ENCODE data around the gene LTBP1.
"Not testable (repeated sequence)": the region's sequence is repeated elsewhere in the genome, so short reads cannot be mapped to it uniquely, and the experiment has no call there.

LTBP1 gene

GRCh38 chr2:33363325-33364298, 416.9 kb downstream of the LTBP1 start:
- Histone ChIP-seq H3K56ac (ENCODE audit: low read length) (no peak overlapping the region), H2BK5ac (ENCODE audit: low read length) (no peak overlapping the region), H4K8ac (ENCODE audit: low read depth, low read length) (no peak overlapping the region), H3K4ac (ENCODE audit: low read depth, low read length) (no peak overlapping the region), H3K79me2 (ENCODE audit: control insufficient read depth, insufficient read depth, low read length) (no peaks in the 10 kb centered on the region), H3K79me1 (ENCODE audit: low read length) (no peaks in the 10 kb centered on the region), H3K23ac (ENCODE audit: low read length) (no peak overlapping the region), H3K18ac (ENCODE audit: low read length) (no peak overlapping the region), H2BK15ac (replicated peaks; ENCODE audit: low read depth) (no peak overlapping the region), H3K27ac (ENCODE audit: low read depth, low read length) (no peak overlapping the region), H4K5ac (ENCODE audit: low read length) (no peak overlapping the region), H3K27me3 (ENCODE audit: insufficient read depth, low read length, poor library complexity) (no peaks in the 10 kb centered on the region), H3K9ac (ENCODE audit: low read length) (no peak overlapping the region), H2AK5ac (ENCODE audit: low read length) (no peak overlapping the region), H3K4me2 (ENCODE audit: low read length) (no peak overlapping the region), H3K4me3 (ENCODE audit: low read length) (no peak overlapping the region), H3K36me3 (ENCODE audit: control insufficient read depth, insufficient read depth, low read length) (no peaks in the 10 kb centered on the region), H2BK120ac (ENCODE audit: low read depth, low read length) (no peak overlapping the region), H3K4me1 (ENCODE audit: control insufficient read depth, low read depth, low read length) (no peaks in the 10 kb centered on the region)
- no peak for DNase-seq
- WGBS (ENCODE audit: extremely low coverage, insufficient coverage, low lambda C conversion rate), result no CpG with 5 or more reads among the region's 5 CpGs

GRCh38 chr2:33365264-33365970, 418.7 kb downstream of the LTBP1 start:
- no peak overlapping the region for H3K4me3 ChIP-seq (ENCODE audit: low read length)
- H3K56ac ChIP-seq (ENCODE audit: low read length), result no peak overlapping the region
- no peak overlapping the region for H2BK5ac ChIP-seq (ENCODE audit: low read length)

GRCh38 chr2:33366473-33366872, 419.7 kb downstream of the LTBP1 start:
- no peak overlapping the region for H4K8ac ChIP-seq (ENCODE audit: low read depth, low read length)
- H3K27ac ChIP-seq (ENCODE audit: low read depth, low read length), result no peak overlapping the region
- H3K27me3 ChIP-seq (ENCODE audit: insufficient read depth, low read length, poor library complexity), result no peaks in the 10 kb centered on the region
- H2BK5ac ChIP-seq (ENCODE audit: low read length), result no peak overlapping the region
- no peaks in the 10 kb centered on the region for H3K36me3 ChIP-seq (ENCODE audit: control insufficient read depth, insufficient read depth, low read length)
- no peak overlapping the region for H2AK5ac ChIP-seq (ENCODE audit: low read length)
- H4K5ac ChIP-seq (ENCODE audit: low read length), result no peak overlapping the region
- no peak overlapping the region for H3K56ac ChIP-seq (ENCODE audit: low read length)
- H3K23ac ChIP-seq (ENCODE audit: low read length), result no peak overlapping the region
- DNase-seq, result peak; percentile 22
- H3K79me2 ChIP-seq (ENCODE audit: control insufficient read depth, insufficient read depth, low read length), result no peaks in the 10 kb centered on the region
- no peak overlapping the region for H3K4ac ChIP-seq (ENCODE audit: low read depth, low read length)
- H3K9ac ChIP-seq (ENCODE audit: low read length), result no peak overlapping the region
- H2BK120ac ChIP-seq (ENCODE audit: low read depth, low read length), result no peak overlapping the region
- no peak overlapping the region for H3K4me2 ChIP-seq (ENCODE audit: low read length)
- H2BK15ac ChIP-seq (replicated peaks; ENCODE audit: low read depth), result no peak overlapping the region
- H3K4me1 ChIP-seq (ENCODE audit: control insufficient read depth, low read depth, low read length), result peaks cover 11% of the 10 kb centered on the region
- no peak overlapping the region for H3K18ac ChIP-seq (ENCODE audit: low read length)
- H3K4me3 ChIP-seq (ENCODE audit: low read length), result no peak overlapping the region
- H3K79me1 ChIP-seq (ENCODE audit: low read length), result no peaks in the 10 kb centered on the region
- WGBS (ENCODE audit: extremely low coverage, insufficient coverage, low lambda C conversion rate), result no CpG with 5 or more reads among the region's 5 CpGs

More at GRCh38 chr2:33365264-33365970, 418.7 kb downstream of the LTBP1 start:
- Histone ChIP-seq H2BK120ac (ENCODE audit: low read depth, low read length) (no peak overlapping the region), H3K27ac (ENCODE audit: low read depth, low read length) (no peak overlapping the region), H3K4me1 (ENCODE audit: control insufficient read depth, low read depth, low read length) (peaks cover 3% of the 10 kb centered on the region), H3K4ac (ENCODE audit: low read depth, low read length) (no peak overlapping the region), H4K8ac (ENCODE audit: low read depth, low read length) (no peak overlapping the region), H4K5ac (ENCODE audit: low read length) (no peak overlapping the region), H3K18ac (ENCODE audit: low read length) (no peak overlapping the region), H3K79me2 (ENCODE audit: control insufficient read depth, insufficient read depth, low read length) (no peaks in the 10 kb centered on the region), H3K79me1 (ENCODE audit: low read length) (no peaks in the 10 kb centered on the region), H2AK5ac (ENCODE audit: low read length) (no peak overlapping the region), H3K4me2 (ENCODE audit: low read length) (no peak overlapping the region), H2BK15ac (replicated peaks; ENCODE audit: low read depth) (no peak overlapping the region), H3K36me3 (ENCODE audit: control insufficient read depth, insufficient read depth, low read length) (no peaks in the 10 kb centered on the region), H3K23ac (ENCODE audit: low read length) (no peak overlapping the region), H3K27me3 (ENCODE audit: insufficient read depth, low read length, poor library complexity) (no peaks in the 10 kb centered on the region), H3K9ac (ENCODE audit: low read length) (no peak overlapping the region)
- DNase-seq, result no peak
- no CpG with 5 or more reads among the region's 9 CpGs for WGBS (ENCODE audit: extremely low coverage, insufficient coverage, low lambda C conversion rate)

GRCh38 chr2:33368524-33368923, 421.8 kb downstream of the LTBP1 start:
- not testable (repeated sequence) for H3K9ac ChIP-seq (ENCODE audit: low read length); H3K18ac ChIP-seq (ENCODE audit: low read length); H3K56ac ChIP-seq (ENCODE audit: low read length); H3K79me1 ChIP-seq (ENCODE audit: low read length); H2BK5ac ChIP-seq (ENCODE audit: low read length); H3K4ac ChIP-seq (ENCODE audit: low read depth, low read length); H3K4me3 ChIP-seq (ENCODE audit: low read length); H2BK120ac ChIP-seq (ENCODE audit: low read depth, low read length); H2AK5ac ChIP-seq (ENCODE audit: low read length); H3K27ac ChIP-seq (ENCODE audit: low read depth, low read length); DNase-seq; H3K79me2 ChIP-seq (ENCODE audit: control insufficient read depth, insufficient read depth, low read length); H3K4me2 ChIP-seq (ENCODE audit: low read length); H4K8ac ChIP-seq (ENCODE audit: low read depth, low read length); H3K36me3 ChIP-seq (ENCODE audit: control insufficient read depth, insufficient read depth, low read length); H3K27me3 ChIP-seq (ENCODE audit: insufficient read depth, low read length, poor library complexity); H3K23ac ChIP-seq (ENCODE audit: low read length); H4K5ac ChIP-seq (ENCODE audit: low read length); H2BK15ac ChIP-seq (replicated peaks; ENCODE audit: low read depth)
- H3K4me1 ChIP-seq (ENCODE audit: control insufficient read depth, low read depth, low read length), result peaks cover 11% of the 10 kb centered on the region
- WGBS (ENCODE audit: extremely low coverage, insufficient coverage, low lambda C conversion rate), result no CpG with 5 or more reads among the region's 7 CpGs

- Histone ChIP-seq H3K4me2 (ENCODE audit: low read length) (no peak overlapping the region), H3K27me3 (ENCODE audit: insufficient read depth, low read length, poor library complexity) (no peaks in the 10 kb centered on the region), H2AK5ac (ENCODE audit: low read length) (no peak overlapping the region), H3K9ac (ENCODE audit: low read length) (no peak overlapping the region), H3K4ac (ENCODE audit: low read depth, low read length) (no peak overlapping the region), H3K18ac (ENCODE audit: low read length) (no peak overlapping the region), H4K8ac (ENCODE audit: low read depth, low read length) (no peak overlapping the region), H3K27ac (ENCODE audit: low read depth, low read length) (no peak overlapping the region), H3K23ac (ENCODE audit: low read length) (no peak overlapping the region), H3K79me1 (ENCODE audit: low read length) (no peaks in the 10 kb centered on the region), H2BK120ac (ENCODE audit: low read depth, low read length) (no peak overlapping the region), H4K5ac (ENCODE audit: low read length) (no peak overlapping the region), H3K36me3 (ENCODE audit: control insufficient read depth, insufficient read depth, low read length) (no peaks in the 10 kb centered on the region), H3K4me3 (ENCODE audit: low read length) (no peak overlapping the region), H2BK15ac (replicated peaks; ENCODE audit: low read depth) (no peak overlapping the region), H3K79me2 (ENCODE audit: control insufficient read depth, insufficient read depth, low read length) (no peaks in the 10 kb centered on the region), H3K4me1 (ENCODE audit: control insufficient read depth, low read depth, low read length) (peaks cover 11% of the 10 kb centered on the region), H2BK5ac (ENCODE audit: low read length) (no peak overlapping the region), H3K56ac (ENCODE audit: low read length) (peak overlapping the region; percentile 17)
- no CpG with 5 or more reads among the region's 5 CpGs for WGBS (ENCODE audit: extremely low coverage, insufficient coverage, low lambda C conversion rate)
- no peak for DNase-seq
Measured at GRCh38 chr2:33369191-33369590, 422.4 kb downstream of the LTBP1 start.

Measured in mesendoderm (in vitro differentiated cells).